Body of pancreas (tissue), 4 donors: ENCODE results near the gene TGM5.

Experiments used
- POLR2A ChIP-seq, 3 donors: fragments of 450-650 bp; IDR thresholded peaks; one replicate each; pipeline ENCODE4 v1.6.1; 2016; ENCODE audit warnings: antibody characterized with exemption in 3 of 3, mild to moderate bottlenecking in 2 of 3
- TF ChIP-seq, protein P1 (sequence below), 7 experiments: fragments of 450-650 bp in 4 of 7; fragments of 200-600 bp in 3 of 7; sonication (generic) in 3 of 7; IDR thresholded peaks; one replicate each; pipeline ENCODE4 v1.5.1; 2016 to 2019; ENCODE audit warnings: antibody characterized with exemption in 7 of 7

DNA sequence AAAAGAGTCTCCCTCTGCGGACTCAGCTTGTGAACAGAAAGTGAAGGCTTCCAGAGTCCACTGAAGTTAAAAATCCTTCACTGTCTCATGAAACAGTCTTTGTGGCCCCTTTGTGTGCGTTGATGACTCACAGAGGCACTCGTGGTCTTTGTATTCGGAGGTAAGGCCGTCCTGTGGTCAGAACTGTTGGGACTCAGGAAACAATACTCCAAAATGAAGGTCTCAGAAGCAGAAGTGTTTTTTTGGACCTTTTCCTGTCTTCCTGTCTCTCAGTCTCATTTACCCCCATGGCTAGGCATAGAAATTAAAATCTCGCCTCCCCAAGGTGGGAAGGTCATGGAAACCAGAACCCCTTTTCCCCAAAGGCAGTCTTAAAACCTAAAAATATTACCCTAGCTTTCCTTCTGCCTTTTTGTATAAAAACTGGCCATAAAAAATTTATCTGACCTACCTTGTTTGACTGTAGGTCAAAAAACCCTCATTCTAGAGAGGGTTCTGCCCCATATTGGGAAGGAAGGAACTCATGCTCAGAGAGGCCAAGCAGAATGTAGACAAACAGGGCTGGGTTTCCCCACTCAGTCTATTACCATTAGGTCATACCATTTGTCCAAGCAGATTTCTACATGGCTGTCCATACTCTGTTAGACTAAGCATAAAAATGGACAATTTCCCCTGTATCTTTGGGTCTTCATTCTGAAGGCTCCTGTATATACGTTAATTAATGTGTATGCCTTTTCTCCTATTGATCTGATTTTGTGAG lies 26.8 kb downstream of the TGM5 start:
- TF ChIP-seq, protein P1, sequence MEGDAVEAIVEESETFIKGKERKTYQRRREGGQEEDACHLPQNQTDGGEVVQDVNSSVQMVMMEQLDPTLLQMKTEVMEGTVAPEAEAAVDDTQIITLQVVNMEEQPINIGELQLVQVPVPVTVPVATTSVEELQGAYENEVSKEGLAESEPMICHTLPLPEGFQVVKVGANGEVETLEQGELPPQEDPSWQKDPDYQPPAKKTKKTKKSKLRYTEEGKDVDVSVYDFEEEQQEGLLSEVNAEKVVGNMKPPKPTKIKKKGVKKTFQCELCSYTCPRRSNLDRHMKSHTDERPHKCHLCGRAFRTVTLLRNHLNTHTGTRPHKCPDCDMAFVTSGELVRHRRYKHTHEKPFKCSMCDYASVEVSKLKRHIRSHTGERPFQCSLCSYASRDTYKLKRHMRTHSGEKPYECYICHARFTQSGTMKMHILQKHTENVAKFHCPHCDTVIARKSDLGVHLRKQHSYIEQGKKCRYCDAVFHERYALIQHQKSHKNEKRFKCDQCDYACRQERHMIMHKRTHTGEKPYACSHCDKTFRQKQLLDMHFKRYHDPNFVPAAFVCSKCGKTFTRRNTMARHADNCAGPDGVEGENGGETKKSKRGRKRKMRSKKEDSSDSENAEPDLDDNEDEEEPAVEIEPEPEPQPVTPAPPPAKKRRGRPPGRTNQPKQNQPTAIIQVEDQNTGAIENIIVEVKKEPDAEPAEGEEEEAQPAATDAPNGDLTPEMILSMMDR (IDR thresholded peaks at IDR 0.05) = no peak
- TF ChIP-seq POLR2A (IDR thresholded peaks at IDR 0.05) = no peak
